Endothelial cell of umbilical vein (primary cell): ENCODE data around the gene AOC2. TPM values are rescaled to one million over a fixed set of nuclear protein-coding genes. Genes with fewer than 3 reads are reported as not detected.

ENCODE experiments used
- BruUV-seq: library from RNA; stranded (reverse); fragments of 400-500 nt; replicated peaks from 2 replicates; lab custom pipeline; 2021; lab: Mats Ljungman, UMichigan
- CTCF ChIA-PET: fragments of 300-600, 350-600 bp; sonication (Branson Sonifier 250); formaldehyde crosslinking; loops from one replicate; lab custom pipeline; 2021; ENCODE audit warnings: antibody characterized with exemption, inconsistent platforms; lab: Charles Lee
- POLR2A ChIA-PET: fragments of 300-600, 350-600 bp; sonication (Branson Sonifier 250); formaldehyde crosslinking; loops from one replicate; lab custom pipeline; 2021; ENCODE audit warnings: antibody characterized with exemption, inconsistent platforms; lab: Charles Lee
- DNase-seq: peaks from one replicate; pipeline ENCODE4 v3.0.0-alpha.2; 2011; ENCODE audit warnings: low read depth, low spot score
- FAIRE-seq: peaks from 2 replicates; lab custom pipeline; 2011; peaks lifted over from hg19 to GRCh38; lab: Jason Lieb, UNC
- H2AFZ ChIP-seq: 2 replicates; pipeline ENCODE4 v1.6.0; 2012; ENCODE audit warnings: low read depth, low read length, control low read depth, inconsistent platforms
- H3K27ac ChIP-seq: 2 replicates; pipeline ENCODE4 v1.5.1; 2011; ENCODE audit warnings: low read depth, mild to moderate bottlenecking, control low read depth, low read length, moderate library complexity; ENCODE audit not compliant: insufficient read depth
- H3K27me3 ChIP-seq, 2 experiments: 2 replicates each; pipeline versions ENCODE4 v1.6.0 to v1.6.1; 2011; ENCODE audit warnings: low read length in 2 of 2, mixed read lengths in 1 of 2; ENCODE audit not compliant: control insufficient read depth in 2 of 2, insufficient read depth in 2 of 2
- H3K36me3 ChIP-seq, 2 experiments: 2 replicates in 1 of 2; 3 replicates in 1 of 2; pipeline ENCODE4 v1.5.1; 2011; ENCODE audit warnings: low read length in 2 of 2, mild to moderate bottlenecking in 1 of 2, moderate library complexity in 1 of 2; ENCODE audit not compliant: control insufficient read depth in 2 of 2, insufficient read depth in 2 of 2; ENCODE audit errors: extremely low read depth in 1 of 2
- H3K4me1 ChIP-seq: 3 replicates; pipeline ENCODE4 v1.5.1; 2011; ENCODE audit warnings: mild to moderate bottlenecking, low read length; ENCODE audit not compliant: control insufficient read depth, insufficient read depth; ENCODE audit errors: extremely low read depth
- H3K4me2 ChIP-seq: 2 replicates; pipeline ENCODE4 v1.6.1; 2011; ENCODE audit warnings: low read length, control low read depth, mixed read lengths; ENCODE audit not compliant: insufficient read depth
- H3K4me3 ChIP-seq, 3 experiments: fragments of 200-600 bp in 1 of 3; sonication (generic), shearing (Covaris generic) in 1 of 3; replicated peaks in 1 of 3; 2 replicates each; pipeline ENCODE4 v1.5.1; 2011 to 2016; ENCODE audit warnings: control low read depth in 3 of 3, low read length in 3 of 3, mild to moderate bottlenecking in 2 of 3, inconsistent platforms in 1 of 3, low read depth in 1 of 3, moderate library complexity in 1 of 3; ENCODE audit not compliant: insufficient read depth in 1 of 3
- H3K79me2 ChIP-seq: 2 replicates; pipeline ENCODE4 v1.6.0; 2012; ENCODE audit warnings: low read length, inconsistent platforms; ENCODE audit not compliant: control insufficient read depth, insufficient read depth
- H3K9ac ChIP-seq: replicated peaks from 2 replicates; pipeline ENCODE3; 2011; ENCODE audit warnings: low read length, control low read depth; ENCODE audit not compliant: insufficient read depth; ENCODE audit errors: extremely low read depth
- H3K9me1 ChIP-seq: replicated peaks from 3 replicates; pipeline ENCODE4 v1.6.0; 2011; ENCODE audit warnings: mild to moderate bottlenecking, low read length; ENCODE audit not compliant: control insufficient read depth, insufficient read depth; ENCODE audit errors: extremely low read depth
- H3K9me3 ChIP-seq: replicated peaks from 2 replicates; pipeline ENCODE4 v1.5.1; 2012; ENCODE audit warnings: low read length, inconsistent platforms; ENCODE audit not compliant: control insufficient read depth, insufficient read depth
- H4K20me1 ChIP-seq: replicated peaks from 2 replicates; pipeline ENCODE3; 2011; ENCODE audit warnings: mild to moderate bottlenecking, low read length; ENCODE audit not compliant: control insufficient read depth, insufficient read depth; ENCODE audit errors: extremely low read depth
- EZH2 ChIP-seq: IDR thresholded peaks from 2 replicates; pipeline ENCODE4 v1.6.1; 2012; ENCODE audit warnings: borderline replicate concordance, low read depth, mild to moderate bottlenecking, moderate library complexity, low read length, inconsistent platforms; ENCODE audit not compliant: severe bottlenecking
- FOS ChIP-seq: IDR thresholded peaks from 2 replicates; pipeline ENCODE4 v1.6.1; 2011; ENCODE audit warnings: mild to moderate bottlenecking, low read length, moderate library complexity, borderline replicate concordance; ENCODE audit not compliant: insufficient read depth
- GATA2 ChIP-seq: IDR thresholded peaks from 2 replicates; pipeline ENCODE4 v1.7.0; 2011; ENCODE audit warnings: low read depth, mild to moderate bottlenecking, moderate library complexity, mixed read lengths, low read length; ENCODE audit not compliant: insufficient read length, insufficient read depth
- JUN ChIP-seq: IDR thresholded peaks from 2 replicates; pipeline ENCODE4 v1.6.1; 2011; ENCODE audit warnings: borderline replicate concordance, low read depth; ENCODE audit not compliant: insufficient read length, insufficient read depth
- MYC ChIP-seq: IDR thresholded peaks from one replicate; pipeline ENCODE4 v1.6.1; 2011; ENCODE audit warnings: mild to moderate bottlenecking, low read depth, low read length
- POLR2A ChIP-seq: IDR thresholded peaks from 2 replicates; pipeline ENCODE4 v1.6.1; 2012; ENCODE audit warnings: low read depth, mild to moderate bottlenecking, control low read depth, low read length
- POLR2AphosphoS5 ChIP-seq: IDR thresholded peaks from 2 replicates; pipeline ENCODE4 v1.6.1; 2012; ENCODE audit warnings: low read depth, mild to moderate bottlenecking, control low read depth, low read length, moderate library complexity; ENCODE audit not compliant: insufficient read depth
- dilution Hi-C: fragments of 300-500 bp; cut with MboI; formaldehyde crosslinking; loops from one replicate; pipeline ENCODE4 v1.15.0; 2019; ENCODE audit warnings: low sequenced_read_pairs; ENCODE audit not compliant: extremely low pct_ligation_motif_present
- intact Hi-C: fragments of 100-400 bp; cut with micrococcal nuclease; formaldehyde crosslinking; loops from one replicate; pipeline ENCODE4 v1.10.0; 2022
- polyA plus RNA-seq, 4 experiments: library from polyadenylated mRNA; depleted of rRNA in 3 of 4; stranded (reverse) in 3 of 4; unstranded in 1 of 4; fragments of >200 nt; gene quantifications; 2 replicates each; pipeline versions ENCODE4 v1.2.1 to v1.2.3, GENCODE V29; 2011 to 2012; ENCODE audit warnings: missing spikeins in 1 of 4
- total RNA-seq: library from RNA; stranded (reverse); gene quantifications from 2 replicates; pipeline ENCODE4 v1.2.3, GENCODE V29; 2021
- TF ChIP-seq, protein P1 (sequence below): IDR thresholded peaks from 2 replicates; pipeline ENCODE4 v1.6.1; 2011; ENCODE audit not compliant: insufficient read depth, insufficient read length

Gene AOC2
- total and polyA plus RNA-seq, 2 donors (not counting 3 experiments of a cell fraction or from before 2014, with no cell fraction given), result 0.62 to 1.9 TPM

DNA sequence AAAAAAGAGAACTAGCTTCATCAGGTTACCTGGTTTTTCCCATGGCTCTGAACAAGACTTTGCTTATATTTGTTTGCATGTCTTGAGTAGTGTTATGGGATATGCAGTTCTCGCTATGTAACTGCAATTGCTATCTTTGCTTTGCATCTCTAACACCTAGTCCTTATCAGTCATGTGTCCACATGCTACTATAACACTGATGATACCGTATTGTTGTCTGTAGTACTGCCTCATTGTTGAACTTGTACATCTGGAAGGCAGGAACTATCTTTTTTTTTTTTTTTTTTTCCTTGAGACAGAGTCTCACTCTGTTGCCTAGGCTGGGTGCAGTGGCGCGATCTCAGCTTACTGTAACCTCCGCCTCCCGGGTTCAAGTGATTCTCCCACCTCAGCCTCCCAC is 8.6 kb upstream of the AOC2 start:
- POLR2A ChIA-PET, result no interaction called here
- dilution Hi-C loops (no loop called here), intact Hi-C loops (no loop called here)
- H3K36me3 ChIP-seq, result peaks cover 18% of the 10 kb centered on the region in 2 experiments
- FAIRE-seq (no peak), DNase-seq (no peak)
- H3K4me2 ChIP-seq, result no peak overlapping the region
- no peaks in the 10 kb centered on the region for H3K9me1 ChIP-seq
- no peaks in the 10 kb centered on the region for H3K9me3 ChIP-seq
- no peak overlapping the region for H2AFZ ChIP-seq
- H3K27me3 ChIP-seq, result no peaks in the 10 kb centered on the region
- no peak for TF ChIP-seq POLR2A
- TF ChIP-seq POLR2AphosphoS5, result no peak
- no peak for TF ChIP-seq GATA2
- TF ChIP-seq EZH2, result no peak
- TF ChIP-seq MYC, result no peak
- TF ChIP-seq FOS, result no peak
- BruUV-seq, result no TSS peak
- no peak overlapping the region for H3K4me3 ChIP-seq
- no peak overlapping the region for H3K27ac ChIP-seq
- H4K20me1 ChIP-seq, result no peaks in the 10 kb centered on the region
- no peak overlapping the region for H3K9ac ChIP-seq
- H3K79me2 ChIP-seq, result peaks cover 26% of the 10 kb centered on the region
- CTCF ChIA-PET, result interaction anchor here (1.2 to 3.0 kb wide), 4 partner anchors 11 to 93 kb away, joined by 3 to 14 read pairs (median 6); partner anchors contain the start of gene BECN1
- peaks cover 17% of the 10 kb centered on the region for H3K4me1 ChIP-seq

DNA sequence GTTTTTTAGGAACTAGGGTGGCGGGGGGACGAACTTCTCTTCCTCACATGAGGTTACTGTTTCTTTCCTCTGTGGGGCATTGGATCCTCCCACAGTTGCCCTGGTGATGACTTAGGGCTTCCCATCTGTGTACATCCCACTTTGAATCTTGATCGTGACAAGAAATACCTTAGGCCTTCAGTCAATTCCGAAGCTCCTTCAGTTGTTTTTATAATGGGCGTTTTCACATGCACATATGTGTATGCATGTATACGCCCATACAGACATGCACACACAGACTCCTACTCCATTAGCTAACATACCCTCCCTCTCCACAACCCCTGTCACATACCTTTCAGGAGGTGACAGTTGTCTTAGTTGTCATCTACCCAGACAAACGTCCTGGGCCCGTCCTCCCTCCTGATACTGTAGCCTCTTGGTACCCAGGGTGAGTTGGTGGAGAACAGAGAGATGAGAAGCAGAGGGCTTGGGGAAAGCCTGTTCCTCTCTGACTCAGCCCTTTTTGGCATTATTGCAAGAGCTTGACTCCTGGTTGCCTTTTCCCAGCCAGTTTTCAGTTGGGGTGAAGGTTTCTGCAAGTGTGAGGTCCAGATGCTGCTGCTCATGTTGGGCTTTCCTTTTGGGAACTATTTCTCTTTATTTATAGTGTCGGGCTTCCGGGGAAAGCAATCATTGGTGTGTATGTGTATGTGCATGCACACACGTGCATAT is 2.2 kb upstream of the AOC2 start:
- DNase-seq (no peak), FAIRE-seq (no peak)
- no peaks in the 10 kb centered on the region for H3K4me1 ChIP-seq
- H3K4me2 ChIP-seq, result no peak overlapping the region
- peaks cover 33 to 47% of the 10 kb centered on the region in 2 experiments for H3K36me3 ChIP-seq
- no peak overlapping the region for H3K4me3 ChIP-seq
- H3K27me3 ChIP-seq, result no peaks in the 10 kb centered on the region
- peaks cover 2% of the 10 kb centered on the region for H4K20me1 ChIP-seq
- H3K27ac ChIP-seq, result no peak overlapping the region
- intact Hi-C loops (no loop called here), dilution Hi-C loops (no loop called here)
- CTCF ChIA-PET, result interaction anchor here (0.8 to 8.9 kb wide), 9 partner anchors 8 to 156 kb away, joined by 3 to 132 read pairs (median 6); partner anchors contain the start of genes PSME3 and RPL27
- peaks cover 2% of the 10 kb centered on the region for H3K79me2 ChIP-seq
- no peaks in the 10 kb centered on the region for H3K9me3 ChIP-seq
- TF ChIP-seq, protein P1, sequence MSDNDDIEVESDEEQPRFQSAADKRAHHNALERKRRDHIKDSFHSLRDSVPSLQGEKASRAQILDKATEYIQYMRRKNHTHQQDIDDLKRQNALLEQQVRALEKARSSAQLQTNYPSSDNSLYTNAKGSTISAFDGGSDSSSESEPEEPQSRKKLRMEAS, result no peak
- TF ChIP-seq POLR2A (no peak), MYC (no peak), FOS (no peak), POLR2AphosphoS5 (no peak), EZH2 (no peak), JUN (no peak)
- no peak overlapping the region for H3K9ac ChIP-seq
- POLR2A ChIA-PET, result no interaction called here
- no peak overlapping the region for H2AFZ ChIP-seq
- no peaks in the 10 kb centered on the region for H3K9me1 ChIP-seq
- no TSS peak for BruUV-seq
